H1 (cell line): ENCODE data around the gene SURF4. TPM values are rescaled to one million over a fixed set of nuclear protein-coding genes. Genes with fewer than 3 reads are reported as not detected.
A peak's percentile ranks its signal among the peaks of the same experiment; 100 is the strongest.

Experiments used
- BRCA1 ChIP-seq: IDR thresholded peaks from 2 replicates; pipeline ENCODE4 v1.6.1; 2012; ENCODE audit warnings: low read depth, low read length, improper control_type of control experiment
- CHD2 ChIP-seq: IDR thresholded peaks from 2 replicates; pipeline ENCODE4 v1.6.1; 2012; ENCODE audit warnings: low read length, improper control_type of control experiment
- CTBP2 ChIP-seq: IDR thresholded peaks from 2 replicates; pipeline ENCODE4 v1.7.0; 2011; ENCODE audit warnings: borderline replicate concordance, mild to moderate bottlenecking, moderate library complexity, mixed read lengths, low read length; ENCODE audit not compliant: insufficient read depth, insufficient read length
- MAX ChIP-seq: IDR thresholded peaks from 2 replicates; pipeline ENCODE4 v1.6.1; 2012; ENCODE audit warnings: inconsistent platforms
- POLR2A ChIP-seq, 2 experiments: IDR thresholded peaks; 1 replicate in 1 of 2; 2 replicates in 1 of 2; pipeline ENCODE4 v1.6.1; 2011; ENCODE audit warnings: low read depth in 2 of 2, low read length in 2 of 2, mild to moderate bottlenecking in 2 of 2; ENCODE audit errors: control extremely low read depth in 1 of 2
- SIN3A ChIP-seq, 2 experiments: IDR thresholded peaks in 1 of 2; conservative IDR thresholded peaks in 1 of 2; 2 replicates each; pipeline ENCODE4 v1.6.1; 2011 to 2012; ENCODE audit warnings: low read length in 2 of 2, improper control_type of control experiment in 1 of 2, low read depth in 1 of 2, mild to moderate bottlenecking in 1 of 2
- SIRT6 ChIP-seq: IDR thresholded peaks from one replicate; pipeline ENCODE4 v1.7.1; 2012; ENCODE audit warnings: low read length, inconsistent platforms
- SP1 ChIP-seq: IDR thresholded peaks from 2 replicates; pipeline ENCODE4 v1.6.1; 2011; ENCODE audit warnings: low read depth, low read length
- TAF1 ChIP-seq: IDR thresholded peaks from 2 replicates; pipeline ENCODE4 v1.6.1; 2011; ENCODE audit warnings: mild to moderate bottlenecking, low read depth, low read length
- TAF7 ChIP-seq: optimal IDR thresholded peaks from 2 replicates; pipeline ENCODE3; 2011; ENCODE audit warnings: low read depth, mild to moderate bottlenecking, inconsistent platforms, low read length, moderate library complexity, borderline replicate concordance
- TBP ChIP-seq: IDR thresholded peaks from 2 replicates; pipeline ENCODE4 v1.6.1; 2011; ENCODE audit warnings: low read depth, low read length, improper control_type of control experiment
- TCF12 ChIP-seq: IDR thresholded peaks from 2 replicates; pipeline ENCODE4 v1.6.1; 2011; ENCODE audit warnings: low read depth, mild to moderate bottlenecking, low read length
- USF2 ChIP-seq: IDR thresholded peaks from 2 replicates; pipeline ENCODE4 v1.6.1; 2011; ENCODE audit warnings: low read length, improper control_type of control experiment
- YY1 ChIP-seq: IDR thresholded peaks from 2 replicates; pipeline ENCODE4 v1.6.1; 2011; ENCODE audit warnings: low read depth, mild to moderate bottlenecking, low read length
- ZNF274 ChIP-seq: IDR thresholded peaks from 2 replicates; pipeline ENCODE4 v1.7.0; 2012; ENCODE audit warnings: low read length, borderline replicate concordance; ENCODE audit errors: extremely low read depth
- polyA plus RNA-seq, 7 experiments: library from polyadenylated mRNA; depleted of rRNA in 3 of 7; stranded (reverse) in 5 of 7; unstranded in 2 of 7; fragments of >200 nt in 5 of 7; fragments of 200-250 nt in 2 of 7; gene quantifications; 1 replicate in 5 of 7; 2 replicates in 1 of 7; 4 replicates in 1 of 7; pipeline versions ENCODE4 v1.2.1 to v1.2.3, GENCODE V29; 2011 to 2013; ENCODE audit warnings: missing spikeins in 2 of 7, mixed read lengths in 2 of 7
- total RNA-seq: library from RNA; stranded (reverse); fragmentation: NEBNext Ultra II Directional; extraction: Animal tissue kit (Norgen Biotek cat#: 25700); gene quantifications from 2 replicates; pipeline ENCODE4 v1.2.1, GENCODE V29; 2021

SURF4 gene
- total and polyA plus RNA-seq, 2 of the 8 experiments (the other 6 are each of a cell fraction or from before 2014, with no cell fraction given), result 176 to 182 TPM

GRCh38 chr9:133347985-133348717 lies 27.7 kb downstream of the SURF4 start, which contains the start of the genes MED22 and RPL7A (continued):
- peak; percentile 99 for TF ChIP-seq TAF7
- TF ChIP-seq TAF1, result peak; percentile 99
- no peak for TF ChIP-seq USF2
- TF ChIP-seq CTBP2, result no peak
- peak in 1 of 2 experiments; percentile 55; a peak in 2 of 4 replicates for TF ChIP-seq SIN3A (conservative IDR thresholded peaks at IDR 0.05 in 1 of 2, IDR thresholded peaks at IDR 0.05 in 1 of 2; ENCODE audit: low read depth in 1 of 2, low read length in 2 of 2)
- TF ChIP-seq CHD2, result peak; percentile 98
- TF ChIP-seq TBP, result peak; percentile 97
- TF ChIP-seq YY1, result peak; percentile 86
- TF ChIP-seq ZNF274, result no peak
- 0 out of 2 replicates have a peak, but pooled peaks have one; percentile 25 for TF ChIP-seq TCF12
- peak; percentile 92 for TF ChIP-seq BRCA1
- no peak for TF ChIP-seq SIRT6
- peak; percentile 53; the same call in 1 of the 2 replicates for TF ChIP-seq MAX
- peak; percentile 64; the same call in 1 of the 2 replicates for TF ChIP-seq SP1
- TF ChIP-seq POLR2A (IDR thresholded peaks at IDR 0.05; ENCODE audit: control extremely low read depth in 1 of 2, low read depth in 2 of 2, low read length in 2 of 2), result peak in 1 of 2 experiments; percentile 97; a peak in 1 of 3 replicates
